Fibroblast of lung (primary cell): Measurements from ENCODE around the gene SGCD.

Experiments used
- EZH2 ChIP-seq: IDR thresholded peaks from 2 replicates; pipeline ENCODE4 v1.5.1; 2012; ENCODE audit warnings: low read length, control low read depth, mild to moderate bottlenecking; ENCODE audit errors: missing control alignments
- TF ChIP-seq, protein P1 (sequence below), 2 donors: IDR thresholded peaks in 1 of 2; conservative IDR thresholded peaks in 1 of 2; 1 replicate in 1 of 2; 2 replicates in 1 of 2; pipeline ENCODE4 v1.5.1; 2011 to 2012; ENCODE audit warnings: low read length in 2 of 2, control low read depth in 1 of 2, inconsistent platforms in 1 of 2, low read depth in 1 of 2, mild to moderate bottlenecking in 1 of 2

GRCh38 chr5:156438076-156438475 is 111.1 kb downstream of the SGCD start:
- TF ChIP-seq, protein P1, sequence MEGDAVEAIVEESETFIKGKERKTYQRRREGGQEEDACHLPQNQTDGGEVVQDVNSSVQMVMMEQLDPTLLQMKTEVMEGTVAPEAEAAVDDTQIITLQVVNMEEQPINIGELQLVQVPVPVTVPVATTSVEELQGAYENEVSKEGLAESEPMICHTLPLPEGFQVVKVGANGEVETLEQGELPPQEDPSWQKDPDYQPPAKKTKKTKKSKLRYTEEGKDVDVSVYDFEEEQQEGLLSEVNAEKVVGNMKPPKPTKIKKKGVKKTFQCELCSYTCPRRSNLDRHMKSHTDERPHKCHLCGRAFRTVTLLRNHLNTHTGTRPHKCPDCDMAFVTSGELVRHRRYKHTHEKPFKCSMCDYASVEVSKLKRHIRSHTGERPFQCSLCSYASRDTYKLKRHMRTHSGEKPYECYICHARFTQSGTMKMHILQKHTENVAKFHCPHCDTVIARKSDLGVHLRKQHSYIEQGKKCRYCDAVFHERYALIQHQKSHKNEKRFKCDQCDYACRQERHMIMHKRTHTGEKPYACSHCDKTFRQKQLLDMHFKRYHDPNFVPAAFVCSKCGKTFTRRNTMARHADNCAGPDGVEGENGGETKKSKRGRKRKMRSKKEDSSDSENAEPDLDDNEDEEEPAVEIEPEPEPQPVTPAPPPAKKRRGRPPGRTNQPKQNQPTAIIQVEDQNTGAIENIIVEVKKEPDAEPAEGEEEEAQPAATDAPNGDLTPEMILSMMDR (conservative IDR thresholded peaks at IDR 0.05 in 1 of 2, IDR thresholded peaks at IDR 0.05 in 1 of 2; ENCODE audit: low read depth in 1 of 2, low read length in 2 of 2) = no peak
- no peak for TF ChIP-seq EZH2
